ENCODE results near the gene RAD51B.

RAD51B gene

GRCh38 chr14:68065322-68065721 lies 245.7 kb downstream of the RAD51B start:
- Histone ChIP-seq H3K36me3 (ENCODE audit: insufficient read depth, low read length) (no peaks in the 10 kb centered on the region), H3K9me3 (ENCODE audit: low read depth, low read length) (no peaks in the 10 kb centered on the region; the same call in 1 of the 2 replicates), H3K27ac (no peak overlapping the region), H3K9ac (ENCODE audit: insufficient read length) (no peak overlapping the region), H3K4me3 (no peak overlapping the region)
- TF ChIP-seq POLR2AphosphoS5 (IDR thresholded peaks at IDR 0.05; ENCODE audit: borderline replicate concordance, low read depth, low read length) (no peak), EZH2 (IDR thresholded peaks at IDR 0.05) (no peak), FOXP2 (optimal IDR thresholded peaks at IDR 0.05; ENCODE audit: control extremely low read depth, extremely low read length, insufficient read depth) (no peak)
- DNase-seq (ENCODE audit: low read depth, low spot score) = no peak

GRCh38 chr14:68074765-68075381 lies 255.3 kb downstream of the RAD51B start:
- no peak for TF ChIP-seq EZH2 (IDR thresholded peaks at IDR 0.05)
- no peak for TF ChIP-seq FOXP2 (optimal IDR thresholded peaks at IDR 0.05; ENCODE audit: control extremely low read depth, extremely low read length, insufficient read depth)
- no peak for TF ChIP-seq POLR2AphosphoS5 (IDR thresholded peaks at IDR 0.05; ENCODE audit: borderline replicate concordance, low read depth, low read length)
- H3K27ac ChIP-seq = no peak overlapping the region
- H3K9me3 ChIP-seq (ENCODE audit: low read depth, low read length) = peaks cover 7% of the 10 kb centered on the region; the same call in 1 of the 2 replicates

DNA sequence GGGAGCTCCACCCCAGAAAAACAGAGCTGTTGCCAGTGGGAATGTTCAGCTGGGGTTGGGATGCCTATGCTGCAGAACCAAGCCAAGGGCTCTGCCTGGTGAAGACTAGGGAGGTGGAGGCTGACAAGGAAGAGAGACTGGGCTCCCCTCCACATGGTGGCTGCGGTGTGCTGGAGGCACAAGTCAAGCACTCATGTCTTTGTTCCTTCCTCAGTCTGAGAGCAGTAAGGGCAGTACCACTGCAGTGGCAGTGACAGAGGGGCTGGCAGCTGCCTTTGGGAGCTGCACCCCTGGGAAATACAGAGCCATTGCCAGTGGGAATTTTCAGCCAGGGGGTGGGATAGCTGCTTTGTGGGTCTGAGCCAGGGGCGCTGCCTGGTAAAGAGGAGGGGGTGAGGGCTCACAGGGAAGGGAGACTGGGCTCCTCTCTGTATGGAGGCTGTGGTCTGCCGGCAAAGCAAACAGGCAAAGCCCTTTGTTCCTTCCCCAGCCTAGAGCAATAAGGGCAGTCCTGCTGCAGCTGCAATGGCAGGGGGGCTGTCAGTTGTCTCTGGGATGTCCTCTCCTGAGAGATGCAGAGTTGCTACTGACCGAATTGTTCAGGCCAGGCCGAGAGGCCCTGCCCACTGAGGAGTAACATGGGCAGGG lies 255.9 kb downstream of the RAD51B start:
- Histone ChIP-seq H3K36me3 (ENCODE audit: insufficient read depth, low read length) (no peaks in the 10 kb centered on the region), H3K4me3 (no peak overlapping the region), H3K27ac (no peak overlapping the region), H3K9me3 (ENCODE audit: low read depth, low read length) (peaks cover 7% of the 10 kb centered on the region; the same call in 1 of the 2 replicates), H3K9ac (ENCODE audit: insufficient read length) (no peak overlapping the region)
- DNase-seq (ENCODE audit: low read depth, low spot score) = no peak
- TF ChIP-seq EZH2 (IDR thresholded peaks at IDR 0.05) = no peak
- no peak for TF ChIP-seq FOXP2 (optimal IDR thresholded peaks at IDR 0.05; ENCODE audit: control extremely low read depth, extremely low read length, insufficient read depth)
- no peak for TF ChIP-seq POLR2AphosphoS5 (IDR thresholded peaks at IDR 0.05; ENCODE audit: borderline replicate concordance, low read depth, low read length)

More at GRCh38 chr14:68074765-68075381, 255.3 kb downstream of the RAD51B start:
- Histone ChIP-seq H3K4me3 (no peak overlapping the region), H3K36me3 (ENCODE audit: insufficient read depth, low read length) (no peaks in the 10 kb centered on the region), H3K9ac (ENCODE audit: insufficient read length) (no peak overlapping the region)
- DNase-seq (ENCODE audit: low read depth, low spot score) = no peak

DNA sequence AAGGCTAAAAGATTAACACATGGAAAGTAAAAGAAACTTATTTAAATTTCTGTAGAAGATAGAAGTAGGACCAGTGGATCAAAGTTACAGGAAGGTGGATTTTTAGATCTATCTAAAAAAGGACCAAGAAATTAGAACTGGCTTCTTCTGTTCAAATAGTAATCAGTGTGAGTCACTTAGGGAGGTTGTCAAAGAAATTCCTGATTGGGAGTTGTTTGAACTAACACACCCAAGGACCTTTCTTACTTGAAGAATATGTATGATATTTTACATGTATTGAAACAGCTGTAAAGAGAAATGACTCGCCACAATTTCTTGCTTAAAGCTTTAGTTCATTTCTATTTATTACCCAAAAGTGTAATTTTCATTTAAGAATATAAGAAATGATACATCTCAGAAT lies 256.9 kb downstream of the RAD51B start:
- H3K36me3 ChIP-seq (ENCODE audit: insufficient read depth, low read length) = no peaks in the 10 kb centered on the region
- H3K4me3 ChIP-seq = no peak overlapping the region
- H3K9ac ChIP-seq (ENCODE audit: insufficient read length) = no peak overlapping the region

GRCh38 chr14:68079941-68080697 lies 260.5 kb downstream of the RAD51B start:
- H3K4me3 ChIP-seq = no peak overlapping the region
- no peak for TF ChIP-seq EZH2 (IDR thresholded peaks at IDR 0.05)
- no peak for TF ChIP-seq POLR2AphosphoS5 (IDR thresholded peaks at IDR 0.05; ENCODE audit: borderline replicate concordance, low read depth, low read length)
- TF ChIP-seq FOXP2 (optimal IDR thresholded peaks at IDR 0.05; ENCODE audit: control extremely low read depth, extremely low read length, insufficient read depth) = no peak
- no peak overlapping the region for H3K9ac ChIP-seq (ENCODE audit: insufficient read length)
- H3K27ac ChIP-seq = no peak overlapping the region
- DNase-seq (ENCODE audit: low read depth, low spot score) = no peak
- H3K36me3 ChIP-seq (ENCODE audit: insufficient read depth, low read length) = no peaks in the 10 kb centered on the region
- no peaks in the 10 kb centered on the region for H3K9me3 ChIP-seq (ENCODE audit: low read depth, low read length)

More for the DNA sequence above, 256.9 kb downstream of the RAD51B start:
- Histone ChIP-seq H3K9me3 (ENCODE audit: low read depth, low read length) (peaks cover 6% of the 10 kb centered on the region; the same call in 1 of the 2 replicates), H3K27ac (no peak overlapping the region)
- DNase-seq (ENCODE audit: low read depth, low spot score) = no peak
- no peak for TF ChIP-seq EZH2 (IDR thresholded peaks at IDR 0.05)
- TF ChIP-seq POLR2AphosphoS5 (IDR thresholded peaks at IDR 0.05; ENCODE audit: borderline replicate concordance, low read depth, low read length) = no peak
- no peak for TF ChIP-seq FOXP2 (optimal IDR thresholded peaks at IDR 0.05; ENCODE audit: control extremely low read depth, extremely low read length, insufficient read depth)

GRCh38 chr14:68081489-68081888 lies 261.9 kb downstream of the RAD51B start:
- DNase-seq (ENCODE audit: low read depth, low spot score) = no peak
- Histone ChIP-seq H3K9me3 (ENCODE audit: low read depth, low read length) (no peaks in the 10 kb centered on the region), H3K4me3 (no peak overlapping the region), H3K9ac (ENCODE audit: insufficient read length) (no peak overlapping the region), H3K36me3 (ENCODE audit: insufficient read depth, low read length) (no peaks in the 10 kb centered on the region), H3K27ac (no peak overlapping the region)
- TF ChIP-seq FOXP2 (optimal IDR thresholded peaks at IDR 0.05; ENCODE audit: control extremely low read depth, extremely low read length, insufficient read depth) = no peak
- TF ChIP-seq POLR2AphosphoS5 (IDR thresholded peaks at IDR 0.05; ENCODE audit: borderline replicate concordance, low read depth, low read length) = no peak
- TF ChIP-seq EZH2 (IDR thresholded peaks at IDR 0.05) = no peak

GRCh38 chr14:68082698-68083291 lies 263.2 kb downstream of the RAD51B start:
- no peaks in the 10 kb centered on the region for H3K36me3 ChIP-seq (ENCODE audit: insufficient read depth, low read length)
- no peaks in the 10 kb centered on the region for H3K9me3 ChIP-seq (ENCODE audit: low read depth, low read length)
- H3K9ac ChIP-seq (ENCODE audit: insufficient read length) = no peak overlapping the region
- no peak for TF ChIP-seq EZH2 (IDR thresholded peaks at IDR 0.05)
- no peak for TF ChIP-seq FOXP2 (optimal IDR thresholded peaks at IDR 0.05; ENCODE audit: control extremely low read depth, extremely low read length, insufficient read depth)
- TF ChIP-seq POLR2AphosphoS5 (IDR thresholded peaks at IDR 0.05; ENCODE audit: borderline replicate concordance, low read depth, low read length) = no peak
- no peak overlapping the region for H3K27ac ChIP-seq
- no peak overlapping the region for H3K4me3 ChIP-seq
- DNase-seq (ENCODE audit: low read depth, low spot score) = no peak

DNA sequence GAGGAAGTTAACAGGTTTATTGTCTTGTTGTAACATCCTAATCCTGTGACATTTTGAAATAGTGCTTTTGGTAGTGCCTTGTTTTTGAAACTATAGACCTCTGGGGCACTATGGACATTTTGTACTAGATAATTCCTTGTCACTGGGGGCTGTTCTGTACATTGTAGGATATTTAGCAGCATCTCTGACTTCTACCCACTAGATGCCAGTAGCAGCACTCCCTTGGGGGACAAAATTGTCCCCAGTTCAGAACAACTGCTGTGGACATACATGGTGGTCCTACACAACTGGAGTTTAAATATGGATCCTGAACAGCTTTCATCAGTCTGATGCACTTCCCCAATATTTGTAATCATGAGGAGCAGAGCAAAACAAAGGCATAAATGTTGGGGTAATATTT lies 264.7 kb downstream of the RAD51B start:
- Histone ChIP-seq H3K36me3 (ENCODE audit: insufficient read depth, low read length) (no peaks in the 10 kb centered on the region), H3K9ac (ENCODE audit: insufficient read length) (no peak overlapping the region), H3K4me3 (no peak overlapping the region), H3K9me3 (ENCODE audit: low read depth, low read length) (no peaks in the 10 kb centered on the region), H3K27ac (no peak overlapping the region)
- no peak for TF ChIP-seq POLR2AphosphoS5 (IDR thresholded peaks at IDR 0.05; ENCODE audit: borderline replicate concordance, low read depth, low read length)
- no peak for TF ChIP-seq FOXP2 (optimal IDR thresholded peaks at IDR 0.05; ENCODE audit: control extremely low read depth, extremely low read length, insufficient read depth)
- no peak for TF ChIP-seq EZH2 (IDR thresholded peaks at IDR 0.05)
- no peak for DNase-seq (ENCODE audit: low read depth, low spot score)
